Stimulated activated CD8-positive, alpha-beta memory T cell treated with anti-CD3 and anti-CD28 coated beads, Interleukin-15, amount 100 ng/mL, for 1 hour (primary cell): ENCODE data around the gene PRADC1.

Experiments
- DNase-seq: peaks from one replicate; pipeline ENCODE4 v3.0.0-alpha.2; 2020; ENCODE audit warnings: low read depth

The PRADC1 gene

GRCh38 chr2:73235315-73236028 lies 2.4 kb upstream of the PRADC1 start:
- DNase-seq, result no peak

DNA sequence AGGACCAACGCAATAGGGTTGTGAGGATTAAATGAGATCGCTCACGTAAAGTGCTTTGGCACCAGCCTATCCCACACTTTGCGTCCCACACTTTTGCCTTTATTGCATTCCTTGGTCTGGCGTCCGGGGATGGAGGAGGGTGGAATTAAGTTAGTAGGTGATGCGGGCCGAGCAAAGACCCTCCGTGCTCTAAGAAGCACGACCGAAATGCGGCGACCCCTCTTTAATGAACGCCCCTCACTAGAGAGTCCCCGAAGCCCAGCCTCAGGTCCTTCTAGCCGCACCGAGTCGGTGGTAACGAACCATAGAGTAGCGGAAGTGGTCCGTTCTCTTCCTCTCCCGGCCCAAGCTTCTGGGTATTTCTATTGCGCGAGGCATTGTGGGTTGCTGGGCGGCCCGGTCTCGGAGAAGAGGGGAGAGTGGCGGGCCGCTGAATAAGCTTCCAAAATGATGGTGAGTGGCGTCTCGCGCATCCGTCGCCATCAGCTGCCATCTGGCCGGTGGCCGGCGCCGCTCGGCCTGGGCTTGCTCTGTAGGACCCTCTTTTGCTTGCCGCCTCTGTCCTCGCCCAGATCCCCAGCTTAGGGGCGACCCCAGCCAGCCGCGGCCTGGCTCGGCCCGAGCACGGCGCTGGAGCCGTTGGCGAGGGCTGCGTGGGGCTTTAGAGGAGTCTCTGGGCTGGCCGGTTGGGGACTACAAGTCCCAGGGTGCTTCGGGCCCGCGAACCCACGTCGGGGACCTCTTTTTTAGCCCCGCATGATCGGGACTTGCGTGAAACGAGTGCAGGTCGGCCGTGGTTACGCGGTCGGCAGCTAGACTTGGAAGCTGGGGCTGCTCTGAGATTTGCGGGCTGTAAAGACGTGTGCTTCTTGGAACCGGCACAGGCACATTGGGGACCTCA lies 1.1 kb upstream of the PRADC1 start, which contains the start of gene CCT7:
Gene CCT7 (plus strand): TSS at position 377 of the 901 bp plus-strand sequence. CDS start 71 bp downstream, at position 448.
- DNase-seq, result peak; percentile 72

GRCh38 chr2:73232403-73233153 lies 461 bp downstream of the PRADC1 start:
- DNase-seq, result no peak

DNA sequence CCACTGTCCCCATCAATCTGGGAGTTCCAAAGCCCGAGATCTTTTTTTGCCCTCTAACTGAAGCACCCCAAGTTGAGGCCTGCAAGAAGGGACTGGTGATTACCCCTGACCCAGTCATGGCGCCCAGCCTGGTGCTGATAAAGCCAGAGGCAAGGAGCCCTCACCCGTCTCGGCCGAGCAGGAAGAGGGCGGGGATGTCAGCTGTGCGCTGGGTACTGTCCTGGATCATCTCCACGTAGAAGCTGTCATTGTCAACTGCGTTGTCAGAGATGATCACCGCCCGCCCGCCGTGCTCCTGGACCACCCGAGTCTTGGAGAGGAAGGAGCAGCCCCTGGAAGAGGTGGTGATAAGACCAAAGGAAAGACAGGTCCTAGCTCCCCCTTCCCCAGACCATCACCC lies 4.4 kb downstream of the PRADC1 start:
- DNase-seq, result no peak

- no peak for DNase-seq
Observed at GRCh38 chr2:73227086-73227485, 6.0 kb downstream of the PRADC1 start.

- DNase-seq, result no peak
Observed at GRCh38 chr2:73225513-73226360, 7.3 kb downstream of the PRADC1 start.

GRCh38 chr2:73223821-73224220 lies 9.2 kb downstream of the PRADC1 start:
- DNase-seq, result no peak

DNA sequence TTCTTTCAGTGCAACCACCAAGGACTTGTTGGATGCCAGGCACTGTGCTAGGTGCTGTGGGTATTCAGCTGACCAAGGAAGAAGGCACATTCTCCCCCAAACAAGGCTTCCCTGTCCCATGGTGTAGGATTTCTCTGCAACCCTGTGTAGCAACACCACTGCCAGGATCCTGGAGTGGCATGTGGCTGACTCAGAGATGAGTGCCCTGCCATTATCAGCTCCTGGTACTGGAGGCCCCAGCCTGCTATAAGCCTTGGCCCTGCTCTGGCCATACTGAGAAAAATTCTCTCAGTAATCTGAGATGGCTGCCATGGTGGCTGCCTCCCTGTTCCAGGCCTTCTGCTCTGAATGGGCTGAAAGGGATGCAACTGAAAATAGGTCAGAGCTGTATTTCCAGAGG lies 14.7 kb downstream of the PRADC1 start:
- DNase-seq, result no peak

DNA sequence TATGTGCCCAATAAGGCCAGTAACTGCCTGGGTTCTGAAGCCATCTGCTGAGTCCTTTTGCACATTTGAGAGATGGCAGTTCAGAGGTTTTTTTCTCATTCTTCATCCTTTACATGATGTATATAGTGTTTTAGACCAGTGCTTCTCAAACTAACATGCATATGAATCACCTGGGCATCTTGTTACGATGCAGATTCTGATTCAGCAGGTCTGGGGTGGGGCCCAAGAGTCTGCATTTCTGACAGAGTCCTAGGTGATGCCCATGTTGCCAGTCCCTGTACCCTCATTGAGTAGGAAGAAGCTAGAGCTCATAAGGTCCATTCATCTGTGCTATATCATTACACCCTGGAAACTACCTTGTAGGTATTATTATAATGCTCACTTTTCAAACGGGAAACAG lies 15.2 kb downstream of the PRADC1 start:
- no peak for DNase-seq

- DNase-seq, result no peak
Observed at GRCh38 chr2:73217160-73217559, 15.9 kb downstream of the PRADC1 start.

- DNase-seq, result no peak
Observed at GRCh38 chr2:73215254-73215653, 17.8 kb downstream of the PRADC1 start.

- DNase-seq, result peak; percentile 87
Observed at GRCh38 chr2:73214120-73215035, 18.7 kb downstream of the PRADC1 start, which contains the start of gene SMYD5. SMYD5 (plus strand) TSS chr2:73214245; CDS start chr2:73214267, 22 bp downstream.

GRCh38 chr2:73212448-73213176 lies 20.4 kb downstream of the PRADC1 start:
- DNase-seq, result peak; percentile 50

DNA sequence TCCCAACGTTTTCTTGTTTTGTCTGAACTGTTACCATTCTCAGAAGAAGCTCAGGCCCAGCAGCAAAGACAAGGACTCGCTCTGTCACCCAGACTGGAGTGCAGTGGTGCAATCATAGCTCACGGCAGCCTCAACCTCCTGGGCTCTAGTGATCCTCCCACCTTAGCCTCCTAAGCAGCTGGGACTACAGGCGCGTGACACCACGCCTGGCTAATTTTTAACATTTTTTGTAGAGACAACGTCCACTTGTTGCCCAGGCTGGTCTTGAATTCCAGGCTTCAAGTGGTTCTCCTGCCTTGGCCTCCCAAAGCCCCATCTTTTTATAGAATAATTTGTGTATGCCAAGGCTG lies 21.0 kb downstream of the PRADC1 start:
- DNase-seq, result no peak

DNA sequence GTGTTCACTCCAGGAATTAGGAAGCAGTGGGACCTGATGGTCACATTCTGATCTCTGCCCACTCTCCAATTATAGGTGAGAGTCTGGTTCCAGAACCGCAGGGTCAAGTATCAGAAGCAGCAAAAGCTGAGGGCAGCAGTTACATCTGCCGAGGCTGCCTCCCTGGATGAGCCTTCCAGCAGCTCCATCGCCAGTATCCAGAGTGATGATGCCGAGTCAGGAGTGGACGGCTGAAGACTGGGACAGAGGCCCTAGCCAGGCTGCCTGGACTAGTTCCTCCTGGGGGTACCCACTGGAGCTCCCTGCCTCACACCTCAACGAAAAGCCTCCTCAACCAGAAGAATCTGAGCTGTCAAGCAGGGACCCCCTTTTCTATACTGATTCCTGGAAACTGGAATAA lies 22.3 kb downstream of the PRADC1 start:
- DNase-seq, result no peak

- no peak for DNase-seq
Observed at GRCh38 chr2:73210019-73210418, 23.0 kb downstream of the PRADC1 start.

- DNase-seq, result no peak
Observed at GRCh38 chr2:73208258-73208657, 24.8 kb downstream of the PRADC1 start.

DNA sequence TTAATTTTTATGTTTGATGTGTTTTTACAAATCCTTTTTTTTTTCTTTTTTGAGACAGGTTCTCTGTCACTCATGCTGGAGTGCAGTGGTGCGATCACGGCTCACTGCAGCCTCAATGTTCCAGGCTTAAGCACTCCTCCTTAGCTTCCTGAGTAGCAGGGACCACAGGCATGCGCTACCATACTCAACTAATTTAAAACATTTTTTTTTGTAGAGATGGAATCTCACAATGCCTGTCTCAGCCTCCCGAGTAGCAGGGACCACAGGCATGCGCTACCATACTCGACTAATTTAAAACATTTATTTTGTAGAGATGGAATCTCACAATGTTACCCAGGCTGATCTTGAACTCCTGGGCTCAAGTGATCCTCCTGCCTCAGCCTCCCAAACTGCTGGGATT lies 27.4 kb downstream of the PRADC1 start:
- no peak for DNase-seq

DNA sequence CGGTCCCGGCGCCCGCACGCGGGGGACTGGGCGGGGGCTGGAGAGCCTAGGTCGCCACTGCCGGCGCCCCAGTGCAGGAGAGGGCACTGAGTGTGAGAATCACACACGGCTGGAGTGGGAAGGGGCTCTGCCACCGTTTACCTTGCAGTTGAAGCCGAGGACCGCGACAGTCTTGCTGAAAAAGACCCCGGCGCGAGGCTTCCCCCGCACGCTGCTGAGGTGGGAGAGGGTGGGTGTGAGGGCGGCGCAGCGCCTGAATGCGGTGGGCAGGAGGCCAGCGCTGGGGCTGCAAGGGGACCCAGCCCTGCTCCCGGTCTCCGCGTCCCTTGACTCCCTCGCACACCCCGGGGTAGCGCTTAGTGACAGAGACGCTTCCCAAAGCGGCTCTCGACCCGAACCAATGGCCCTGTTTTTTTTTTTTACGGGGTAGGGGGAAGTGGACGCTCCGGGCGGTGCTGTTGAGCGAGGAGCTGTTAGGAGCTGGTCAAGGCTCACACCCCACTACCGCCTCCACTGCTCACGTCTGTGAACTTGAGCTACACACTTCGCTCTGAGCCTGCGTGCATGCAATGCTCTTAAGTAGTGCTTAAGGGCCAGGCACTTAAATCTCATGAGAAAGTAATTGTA lies 29.9 kb downstream of the PRADC1 start:
- DNase-seq, result no peak
